HG02970 (cell line): Measurements from ENCODE around the gene SYT12.
"Not testable (repeated sequence)": the region's sequence is repeated elsewhere in the genome, so short reads cannot be mapped to it uniquely, and the experiment has no call there.

Experiments
- ATAC-seq: cut with Tn5 transposase; IDR thresholded peaks from one replicate; pipeline ENCODE4 v1.9.1; 2021; ENCODE audit warnings: mild to moderate bottlenecking, moderate library complexity, moderate number of reproducible peaks; ENCODE audit not compliant: unreplicated experiment, low FRiP score

The SYT12 gene

GRCh38 chr11:67022961-67023956 is at the start of gene SYT12:
SYT12 (plus strand) TSS chr11:67023134; CDS start chr11:67030145, 7,011 bp downstream.
- ATAC-seq: no peak

GRCh38 chr11:66973956-66974580 is 48.9 kb upstream of the SYT12 start:
- no peak for ATAC-seq

- no peak for ATAC-seq
Measured at GRCh38 chr11:66974724-66975404, 48.1 kb upstream of the SYT12 start, which contains the start of gene C11orf86. C11orf86 (plus strand) TSS chr11:66975304; CDS start chr11:66975363, 59 bp downstream.

GRCh38 chr11:66975405-66976027 is 47.4 kb upstream of the SYT12 start:
- ATAC-seq: no peak

- no peak for ATAC-seq
Measured at GRCh38 chr11:66976028-66976467, 46.9 kb upstream of the SYT12 start.

- ATAC-seq: no peak
Measured at GRCh38 chr11:66976925-66977324, 46.0 kb upstream of the SYT12 start.

GRCh38 chr11:66978229-66978628 is 44.7 kb upstream of the SYT12 start:
- ATAC-seq: no peak

- no peak for ATAC-seq
Measured at GRCh38 chr11:66978717-66979116, 44.2 kb upstream of the SYT12 start.

GRCh38 chr11:66979336-66979980 is 43.5 kb upstream of the SYT12 start:
- no peak for ATAC-seq

- no peak for ATAC-seq
Measured at GRCh38 chr11:66981976-66982578, 40.9 kb upstream of the SYT12 start.

- no peak for ATAC-seq
Measured at GRCh38 chr11:66983275-66983924, 39.5 kb upstream of the SYT12 start.

- ATAC-seq: no peak
Measured at GRCh38 chr11:66985508-66986177, 37.3 kb upstream of the SYT12 start.

- no peak for ATAC-seq
Measured at GRCh38 chr11:66986178-66986545, 36.8 kb upstream of the SYT12 start.

GRCh38 chr11:66987158-66987620 is 35.7 kb upstream of the SYT12 start:
- ATAC-seq: no peak

- ATAC-seq: no peak
Measured at GRCh38 chr11:66987924-66988637, 34.9 kb upstream of the SYT12 start.

- not testable (repeated sequence) for ATAC-seq
Measured at GRCh38 chr11:66988741-66989140, 34.2 kb upstream of the SYT12 start.

- not testable (repeated sequence) for ATAC-seq
Measured at GRCh38 chr11:66989360-66989759, 33.6 kb upstream of the SYT12 start.

GRCh38 chr11:66992041-66992440 is 30.9 kb upstream of the SYT12 start:
- no peak for ATAC-seq
